Skeletal muscle tissue (tissue), 5 donors: ENCODE data around the gene ALDH1L1. TPM values are rescaled to one million over a fixed set of nuclear protein-coding genes. Genes with fewer than 3 reads are reported as not detected.

Experiments
- H3K27ac ChIP-seq: one replicate; pipeline ENCODE4 v1.7.0; 2013; ENCODE audit warnings: mild to moderate bottlenecking, low read depth, low read length, inconsistent platforms
- H3K27me3 ChIP-seq, 3 donors: one replicate each; pipeline ENCODE4 v1.7.0; 2013; ENCODE audit warnings: low read length in 3 of 3; ENCODE audit not compliant: control insufficient read depth in 3 of 3, insufficient read depth in 3 of 3
- H3K36me3 ChIP-seq, 3 donors: one replicate each; pipeline ENCODE4 v1.7.0; 2013; ENCODE audit warnings: low read length in 3 of 3; ENCODE audit not compliant: control insufficient read depth in 3 of 3, insufficient read depth in 3 of 3
- H3K4me1 ChIP-seq, 3 donors: one replicate each; pipeline ENCODE4 v1.7.0; 2013; ENCODE audit warnings: low read length in 3 of 3, mild to moderate bottlenecking in 3 of 3; ENCODE audit not compliant: control insufficient read depth in 3 of 3, insufficient read depth in 3 of 3
- H3K4me3 ChIP-seq, 3 donors: one replicate each; pipeline ENCODE4 v1.7.0; 2013; ENCODE audit warnings: low read length in 3 of 3
- H3K9ac ChIP-seq, 3 donors: one replicate each; pipeline ENCODE4 v1.7.0; 2013; ENCODE audit warnings: low read length in 3 of 3, mild to moderate bottlenecking in 3 of 3, moderate library complexity in 2 of 3, low read depth in 1 of 3
- H3K9me3 ChIP-seq, 3 donors: one replicate each; pipeline ENCODE4 v1.7.0; 2013; ENCODE audit warnings: low read length in 3 of 3; ENCODE audit not compliant: control insufficient read depth in 3 of 3
- small RNA-seq: library from RNA; depleted of rRNA; stranded (forward); fragments of <200 nt; gene quantifications from one replicate; pipeline ENCODE3, GENCODE V24; 2014
- total RNA-seq: library from RNA; depleted of rRNA; stranded (reverse); fragments of >200 nt; gene quantifications from one replicate; pipeline ENCODE4 v1.2.3, GENCODE V29; 2014
- donor health status: Osteomylitis.

Gene ALDH1L1
- total RNA-seq, 1 donor from 2014 or later: 2.6 TPM

GRCh38 chr3:126053949-126054569 is 126.3 kb downstream of the ALDH1L1 start:
- H3K36me3 ChIP-seq: peaks cover 8 to 9% (median 9%) of the 10 kb centered on the region in 3 donors
- H3K9me3 ChIP-seq: no peaks in the 10 kb centered on the region
- H3K9ac ChIP-seq: no peak overlapping the region
- no peaks in the 10 kb centered on the region for H3K27me3 ChIP-seq
- H3K27ac ChIP-seq: no peak overlapping the region
- no peak overlapping the region for H3K4me3 ChIP-seq
- peaks cover 30 to 41% (median 34%) of the 10 kb centered on the region in 3 donors for H3K4me1 ChIP-seq

Small RNA genes lying within 50 kb of the gene (small RNA-seq; reads per million reads assigned to genes)
- gene RNU1-30P: 0.21 reads per million

Other genes starting within 250 kb of the ALDH1L1 start
- gene ROPN1B, start 211.4 kb downstream of the ALDH1L1 start, total RNA-seq: not detected
- 31.3 TPM for gene SLC41A3, start 96.5 kb downstream of the ALDH1L1 start, total RNA-seq
- gene KLF15, start 176.8 kb upstream of the ALDH1L1 start, total RNA-seq: 2.6 TPM
- not detected for gene CFAP100, start 214.3 kb upstream of the ALDH1L1 start, total RNA-seq